A204.1 (cell line): ENCODE data around the gene PIP4K2B.

Experiments
- FAIRE-seq: peaks from 2 replicates; lab custom pipeline; 2012; peaks lifted over from hg19 to GRCh38; lab: Jason Lieb, UNC

PIP4K2B gene

DNA sequence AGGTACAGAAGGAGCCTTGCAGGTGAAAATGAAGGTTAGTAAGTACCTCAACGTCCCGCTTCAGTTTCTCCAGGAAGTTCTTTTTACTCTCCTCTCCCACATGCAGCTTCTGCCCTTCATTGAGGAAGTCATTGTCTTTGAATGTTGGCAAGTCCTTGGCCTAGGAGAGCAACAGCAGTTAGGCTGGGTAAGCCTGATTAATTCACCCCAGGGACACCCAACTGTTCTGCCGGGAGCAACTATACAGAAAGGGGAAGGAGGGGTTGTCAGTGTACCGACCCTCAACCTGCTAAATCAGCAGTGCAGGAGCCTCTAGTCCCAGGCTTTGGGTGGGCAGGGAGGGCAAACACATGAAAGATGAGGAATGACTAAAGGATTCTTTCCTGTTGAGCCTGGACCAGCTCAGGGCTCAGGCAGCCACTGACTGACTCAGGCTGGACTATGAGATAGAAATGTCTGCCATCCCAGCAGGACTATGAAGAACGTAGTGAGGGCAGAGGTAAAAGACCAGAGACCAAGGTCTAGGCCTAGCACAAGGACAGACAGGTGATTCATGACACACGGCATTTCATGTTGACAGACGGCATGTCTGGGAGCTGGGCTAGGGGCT, 21.6 kb downstream of the PIP4K2B start:
- no peak for FAIRE-seq

DNA sequence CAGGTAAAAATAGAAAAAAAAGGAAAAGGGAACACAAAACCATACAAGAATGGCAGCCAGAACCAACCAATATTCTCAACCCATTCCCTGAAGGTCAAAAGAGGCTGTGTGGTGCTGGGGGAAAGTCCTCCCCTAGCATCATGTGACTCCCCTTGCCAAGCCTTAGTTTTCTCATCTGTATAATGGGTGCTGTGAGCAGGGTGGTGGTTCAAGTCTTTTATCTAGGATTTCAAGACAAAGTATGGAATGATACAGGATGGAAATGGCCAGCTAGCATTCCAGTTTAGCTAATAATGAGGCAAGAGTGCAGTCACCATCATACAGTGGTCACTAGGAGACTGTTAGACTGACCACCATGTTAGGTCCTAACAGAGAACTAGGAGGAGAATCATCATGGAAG, 26.1 kb downstream of the PIP4K2B start:
- no peak for FAIRE-seq

DNA sequence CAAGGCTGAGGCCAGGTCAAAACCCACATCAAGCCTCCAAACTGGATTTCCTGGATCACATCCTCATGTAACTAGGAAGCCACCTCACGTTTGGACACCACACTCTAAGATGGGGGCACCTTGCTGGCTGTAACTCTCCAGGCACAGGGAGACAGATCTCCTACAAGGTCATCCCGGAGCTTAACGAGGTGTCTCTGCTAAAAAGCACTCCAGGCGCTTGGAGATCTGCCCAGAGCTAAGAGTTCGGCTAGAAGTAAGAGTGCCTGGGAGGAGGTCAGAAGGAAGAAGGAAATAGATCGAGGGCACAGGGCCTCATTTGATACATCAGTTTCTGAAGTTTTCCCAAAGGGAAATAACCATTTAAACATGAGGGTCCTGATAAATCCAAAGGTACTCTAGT, 30.9 kb downstream of the PIP4K2B start:
- FAIRE-seq: no peak

DNA sequence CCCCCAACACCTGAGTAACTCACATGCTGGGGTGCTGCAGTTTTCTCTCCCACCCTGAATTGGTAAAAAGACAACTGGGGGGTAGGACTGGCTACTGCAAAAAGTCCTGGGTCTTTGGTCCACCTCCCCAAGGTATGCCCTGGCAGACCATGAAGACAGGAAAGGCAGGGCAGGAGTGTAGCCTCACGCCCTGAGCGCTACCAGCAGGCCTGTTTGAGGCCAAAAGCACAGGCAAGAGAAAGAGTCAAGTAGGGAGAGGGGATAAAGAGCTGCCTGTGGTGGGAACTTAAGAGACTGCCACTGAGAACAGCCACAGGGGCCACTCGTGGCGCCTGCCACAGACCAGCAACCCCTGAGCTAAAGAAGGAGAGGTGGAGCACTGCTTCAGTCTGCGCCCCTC, 33.0 kb downstream of the PIP4K2B start:
- FAIRE-seq: no peak

DNA sequence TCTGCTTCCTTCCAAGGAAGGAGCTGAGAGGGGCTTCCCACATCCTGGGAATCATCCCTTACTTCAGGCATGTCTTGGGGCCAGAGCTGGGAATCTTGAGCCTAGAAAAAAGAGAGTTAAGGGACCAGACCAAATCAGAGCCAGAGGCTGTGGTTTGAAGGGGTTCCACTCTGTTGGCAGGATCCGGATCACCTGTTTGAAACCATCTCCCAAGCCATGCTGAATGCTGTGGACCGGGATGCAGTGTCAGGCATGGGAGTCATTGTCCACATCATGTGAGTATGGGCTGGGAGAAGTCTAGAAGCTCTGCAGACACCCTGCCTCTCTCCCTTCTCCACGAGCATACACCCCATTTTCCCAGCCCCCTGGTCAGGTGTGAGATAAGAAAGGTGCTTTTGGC, 37.1 kb downstream of the PIP4K2B start:
- FAIRE-seq: no peak

DNA sequence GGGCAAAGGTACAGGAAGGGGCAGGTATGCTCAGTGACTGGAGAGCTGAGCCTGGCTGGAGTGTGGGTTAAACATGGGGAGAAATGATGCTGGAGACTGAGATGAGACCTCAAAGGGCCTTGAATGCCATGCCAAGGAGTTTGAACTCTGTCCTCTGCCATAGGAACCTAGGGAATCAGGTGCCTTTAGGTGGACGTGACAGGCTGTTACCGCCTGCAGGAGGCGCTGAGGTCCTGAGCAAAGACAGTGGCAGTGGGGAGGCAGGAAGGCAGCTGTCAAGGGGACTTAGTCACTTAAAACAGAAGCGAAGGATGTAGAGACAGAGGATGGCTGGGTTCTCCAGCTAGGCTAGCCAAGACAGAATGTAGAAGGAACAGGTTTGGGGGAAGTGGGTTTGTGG, 37.7 kb downstream of the PIP4K2B start:
- no peak for FAIRE-seq

DNA sequence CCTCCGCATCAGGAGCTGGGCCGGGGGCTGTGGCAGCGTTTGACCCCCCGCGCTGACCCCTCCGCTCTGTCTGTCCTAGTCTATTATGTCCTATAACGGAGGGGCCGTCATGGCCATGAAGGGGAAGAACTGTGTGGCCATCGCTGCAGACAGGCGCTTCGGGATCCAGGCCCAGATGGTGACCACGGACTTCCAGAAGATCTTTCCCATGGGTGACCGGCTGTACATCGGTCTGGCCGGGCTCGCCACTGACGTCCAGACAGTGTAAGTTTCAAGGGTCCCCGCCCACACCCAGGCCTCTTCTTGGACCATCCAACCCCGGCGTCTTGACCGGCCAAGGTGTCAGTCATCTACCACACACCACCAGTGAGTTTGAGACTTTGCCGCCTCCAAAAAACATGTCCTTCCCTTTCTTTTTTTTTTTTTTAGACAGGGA, 46.3 kb downstream of the PIP4K2B start:
- FAIRE-seq: no peak

DNA sequence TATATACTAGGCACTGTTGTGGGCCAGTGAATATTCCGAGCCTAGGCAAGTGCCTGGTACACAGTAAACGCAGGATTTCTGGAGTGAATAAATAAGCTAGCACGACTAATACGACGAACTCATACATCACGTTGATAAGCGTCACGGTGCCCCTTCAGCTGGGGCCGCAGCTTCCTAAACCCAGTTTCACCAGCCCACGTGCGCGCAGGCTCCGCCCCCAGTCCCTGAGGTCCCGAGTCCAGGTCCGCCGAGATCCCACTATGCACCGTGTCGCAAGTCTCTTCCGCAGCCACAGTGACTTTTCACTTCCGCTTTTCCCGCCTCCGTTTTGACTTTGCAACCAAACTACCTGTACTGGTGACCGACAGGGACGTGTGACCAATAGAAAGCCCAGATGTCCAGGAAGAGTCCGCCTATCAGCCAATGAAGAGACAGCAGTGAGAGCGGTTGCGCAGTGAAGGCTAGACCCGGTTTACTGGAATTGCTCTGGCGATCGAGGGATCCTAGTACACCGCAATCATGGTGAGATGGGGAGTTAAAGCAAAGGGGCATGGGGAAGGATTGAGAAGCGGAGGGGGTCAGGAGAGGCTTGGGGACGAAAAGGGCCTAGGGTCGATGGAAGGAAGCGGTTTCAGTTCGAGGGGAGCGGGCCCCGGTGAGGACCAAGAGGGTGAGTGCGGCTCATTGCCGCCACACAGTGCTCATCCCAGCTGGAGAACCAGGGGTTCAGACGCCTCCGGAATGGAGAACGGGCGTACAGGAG, 46.9 kb downstream of the PIP4K2B start, which contains the start of gene PSMB3:
Gene PSMB3, plus strand, starts transcription at position 434 of the 763 bp plus-strand sequence. Its CDS starts 86 bp downstream, at position 520.
- FAIRE-seq: no peak

DNA sequence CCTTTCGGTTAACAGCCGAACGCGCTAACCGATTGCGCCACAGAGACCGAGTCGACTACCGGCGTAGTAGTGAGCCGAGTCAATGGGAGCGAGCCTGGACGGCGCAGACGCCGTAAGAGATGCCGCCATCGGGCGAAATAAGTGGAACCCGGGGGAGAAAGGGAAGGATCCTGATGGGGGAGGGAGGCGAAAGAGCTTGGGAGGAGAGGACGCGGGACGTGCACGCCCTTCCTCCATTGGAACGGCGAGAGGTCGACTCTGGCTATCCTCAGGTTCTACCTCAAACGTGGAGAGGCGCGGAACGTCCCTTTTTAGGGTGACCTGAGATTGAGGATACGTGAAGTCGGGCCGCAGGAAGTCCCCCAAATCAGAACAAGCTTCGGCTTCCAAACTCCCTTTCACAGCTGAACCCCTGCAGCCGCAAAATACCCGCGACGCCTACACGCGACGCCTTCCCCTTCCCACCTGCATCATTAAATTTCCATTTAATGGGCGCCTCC, 47.5 kb downstream of the PIP4K2B start:
- no peak for FAIRE-seq

DNA sequence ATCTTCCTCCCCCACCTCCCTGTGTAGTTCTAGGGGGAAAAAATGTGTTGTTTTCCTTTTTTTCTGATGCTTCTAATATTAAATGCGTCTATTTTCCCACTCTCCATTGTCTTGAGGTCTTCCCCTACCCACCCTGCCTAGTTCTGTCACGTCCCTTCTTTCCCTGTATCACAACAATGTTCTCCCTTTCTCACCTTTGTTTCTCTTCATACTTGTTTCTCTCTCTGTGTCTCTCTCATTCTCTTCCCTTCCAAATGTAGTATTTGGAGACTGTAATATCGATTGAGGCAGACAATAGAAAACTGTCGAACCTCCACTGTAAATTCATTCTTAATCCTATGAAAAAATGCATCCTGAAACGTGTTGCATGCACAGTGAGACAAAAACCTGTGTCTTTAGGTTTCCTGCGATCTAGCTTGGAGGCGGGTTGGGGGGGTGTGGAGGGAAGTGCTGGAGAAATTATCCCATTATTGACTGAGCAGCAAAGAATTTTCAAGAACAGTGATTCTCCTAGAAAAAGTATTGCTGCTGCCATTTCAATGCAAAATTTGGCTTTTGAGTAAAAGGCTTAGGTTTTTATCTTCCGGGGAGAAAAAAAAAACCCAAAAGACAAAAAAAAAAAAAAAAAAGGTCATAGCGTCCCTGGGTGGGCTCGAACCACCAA, 48.1 kb downstream of the PIP4K2B start:
- no peak for FAIRE-seq

DNA sequence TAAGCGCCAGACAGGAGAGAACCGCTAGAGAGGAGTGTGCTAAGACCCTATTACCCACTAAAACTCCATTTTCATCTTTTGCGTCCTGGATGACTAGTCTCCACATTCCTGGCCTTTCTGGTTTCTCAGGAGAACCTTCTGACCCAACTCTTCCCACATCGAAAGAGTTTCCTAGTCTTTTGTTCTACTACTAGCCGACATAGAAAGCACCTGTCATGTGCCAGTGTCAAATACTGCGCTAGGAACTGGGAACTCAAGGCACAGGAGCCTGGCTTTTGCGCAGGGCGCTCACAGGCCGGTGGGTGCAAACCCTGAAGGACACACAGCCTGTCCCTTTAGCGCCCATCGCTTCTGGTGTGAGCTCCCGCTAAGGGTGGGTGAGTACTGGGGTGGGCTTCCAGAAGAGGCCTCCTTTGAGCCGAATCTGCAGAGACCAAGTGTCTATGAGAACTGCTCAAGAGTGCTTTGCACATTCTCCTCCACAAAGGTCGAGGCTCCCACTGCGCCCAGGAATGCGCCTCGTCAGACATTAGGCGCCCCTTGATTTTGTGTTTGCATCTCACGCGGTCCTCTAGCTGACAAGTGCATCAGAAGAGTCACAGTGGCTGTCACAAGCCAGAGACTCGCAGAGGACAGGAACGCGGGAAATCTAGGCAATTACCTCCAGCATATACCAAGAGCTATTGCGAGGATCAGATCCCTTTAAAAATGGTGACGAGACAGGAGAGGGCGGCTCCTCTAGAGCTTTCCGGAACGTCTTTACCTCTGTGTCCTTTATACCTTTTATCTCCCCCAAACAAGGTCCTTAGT, 48.8 kb downstream of the PIP4K2B start:
- no peak for FAIRE-seq

DNA sequence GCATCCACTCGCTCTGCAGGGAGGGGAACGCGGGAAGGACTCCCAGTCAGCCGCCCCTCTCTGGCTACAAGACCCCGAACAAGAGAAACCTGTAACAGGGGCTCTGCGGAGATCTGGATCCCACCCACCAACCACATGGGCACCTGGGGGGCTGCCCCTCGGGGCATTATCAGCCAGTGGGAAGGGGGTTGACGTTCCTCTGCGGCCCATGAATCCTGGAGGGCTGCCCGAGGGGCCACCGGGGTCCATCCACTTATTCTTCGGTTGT, 49.4 kb downstream of the PIP4K2B start:
- no peak for FAIRE-seq

DNA sequence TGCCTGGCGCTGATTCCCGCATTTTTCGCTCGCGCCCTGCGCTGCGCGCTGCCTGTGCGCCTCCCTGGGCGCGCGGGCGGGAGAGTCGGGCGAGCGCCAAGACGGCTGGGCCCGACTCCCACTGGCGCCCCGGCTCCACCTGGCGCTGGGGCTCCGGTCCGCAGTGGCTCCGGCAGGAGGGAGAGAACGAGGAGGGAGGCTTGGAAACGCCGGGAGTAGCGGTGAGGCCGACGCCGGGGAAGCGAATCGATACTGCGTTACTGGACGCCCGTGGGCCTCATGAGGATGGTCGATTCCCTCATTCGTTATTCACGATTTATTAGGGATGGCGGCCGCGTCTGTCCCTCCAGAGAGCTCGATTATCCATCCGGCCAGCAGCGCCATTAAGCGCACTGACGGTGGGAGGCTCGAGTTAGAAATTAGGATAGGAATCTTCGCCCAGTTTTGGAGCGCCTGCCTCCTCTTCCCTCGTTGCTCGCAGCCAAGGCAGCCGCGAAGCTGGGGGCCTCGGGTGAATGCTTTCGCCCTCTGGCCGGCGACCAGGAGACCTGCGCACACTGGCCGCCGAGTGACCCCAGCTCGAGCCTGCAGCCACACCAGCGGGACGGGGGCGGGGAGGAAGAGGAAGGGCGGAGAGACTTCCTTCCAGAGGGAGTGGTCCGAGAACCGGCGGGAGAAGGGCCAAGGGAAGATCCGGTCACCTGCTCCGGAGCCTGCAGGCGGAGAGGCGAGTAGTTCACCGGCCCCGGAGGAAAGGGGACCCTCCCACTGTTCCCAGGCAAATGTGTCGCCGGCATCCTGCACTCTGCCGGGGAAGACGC, 49.9 kb downstream of the PIP4K2B start:
- no peak for FAIRE-seq

DNA sequence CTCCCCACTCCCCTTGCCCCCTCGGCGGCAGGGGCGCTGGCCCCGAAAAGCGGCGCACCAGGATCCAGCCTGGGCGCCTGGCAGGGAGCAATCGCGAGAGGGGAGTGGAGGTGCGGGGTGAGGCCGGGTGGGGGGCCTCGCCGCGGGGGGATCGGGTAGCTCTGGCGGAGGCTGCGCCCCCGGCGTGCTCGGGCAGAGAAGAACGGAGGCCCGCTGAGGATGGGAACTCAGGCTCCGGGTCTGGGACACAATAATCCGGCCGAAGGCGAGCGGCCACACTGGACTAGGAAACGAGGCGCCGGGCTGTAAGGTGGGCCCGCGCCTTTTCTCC, 50.5 kb downstream of the PIP4K2B start:
- FAIRE-seq: no peak

DNA sequence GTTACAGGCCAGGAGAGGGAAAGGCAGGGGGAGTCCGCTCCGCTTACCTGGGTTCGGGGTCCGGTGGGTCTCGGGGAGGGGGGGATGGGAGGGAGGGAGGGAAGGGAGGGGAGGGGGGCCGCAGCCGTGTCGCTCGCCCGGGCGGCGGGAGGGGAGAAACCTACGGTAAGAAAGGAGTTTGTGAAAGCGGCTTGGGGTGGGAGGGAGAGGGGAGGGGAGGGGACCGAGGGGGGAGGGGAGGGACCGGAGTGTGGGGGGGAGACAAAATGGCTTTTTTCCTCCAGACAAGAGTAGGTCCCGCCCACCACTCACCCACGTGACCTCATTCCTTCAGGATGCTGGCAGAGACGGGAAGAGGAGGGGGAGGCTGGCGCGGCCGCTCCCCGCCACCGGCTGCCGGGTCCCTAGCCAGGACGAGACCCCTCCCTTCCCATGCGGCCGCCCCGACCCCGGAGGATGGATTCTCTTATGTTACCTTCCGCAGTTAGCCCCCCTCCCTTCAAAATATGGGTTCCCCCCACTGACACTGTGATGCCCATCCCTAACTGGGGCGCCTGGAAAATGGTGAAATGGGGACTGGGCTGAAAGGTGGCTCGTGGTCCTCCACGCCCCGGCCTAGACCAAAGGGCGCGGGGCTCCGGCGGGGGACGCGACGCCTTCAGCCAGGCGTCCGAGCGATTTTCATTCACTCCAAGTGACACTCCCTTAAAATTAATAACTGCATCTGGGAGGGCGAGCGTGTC, 51.0 kb downstream of the PIP4K2B start, which contains the start of gene PCGF2:
Gene PCGF2, minus strand, starts transcription at position 188 of the 743 bp plus-strand sequence. CDS start 7,934 bp downstream, outside the sequence.
- FAIRE-seq: no peak

DNA sequence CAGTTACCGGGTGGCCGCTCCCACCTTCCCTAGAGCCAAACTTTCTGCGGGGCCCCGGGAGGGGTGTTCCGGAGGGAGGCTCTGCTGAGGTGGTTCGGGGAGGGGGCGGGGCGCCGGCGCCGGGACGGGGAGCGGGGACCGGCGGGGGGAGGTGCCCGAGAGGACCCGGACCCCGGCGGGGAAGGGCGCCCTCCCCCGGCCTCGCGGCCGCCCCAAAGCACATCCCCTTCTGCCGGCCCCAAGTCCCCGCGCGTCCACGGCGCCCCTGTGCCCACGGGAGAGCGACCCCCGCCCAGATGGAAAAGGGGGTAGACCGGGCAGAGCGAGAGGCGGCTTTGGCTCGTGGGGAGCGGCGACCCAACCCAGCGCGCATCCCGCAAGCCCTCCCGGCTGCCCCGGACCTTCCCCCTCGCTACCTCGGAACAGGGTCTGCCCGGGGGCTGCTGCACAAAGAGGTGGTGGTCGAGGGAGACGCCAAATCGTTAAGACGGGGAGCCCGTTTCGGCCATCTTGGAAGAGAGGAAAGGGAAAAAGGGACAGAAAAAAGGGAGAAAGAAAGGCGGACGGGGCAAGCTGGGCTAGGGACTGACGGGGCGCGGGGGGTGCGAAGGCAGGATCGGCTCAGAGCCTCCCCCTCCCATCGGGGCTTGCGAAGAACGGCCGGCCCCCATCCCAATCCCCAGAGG, 51.8 kb downstream of the PIP4K2B start:
- FAIRE-seq: no peak

DNA sequence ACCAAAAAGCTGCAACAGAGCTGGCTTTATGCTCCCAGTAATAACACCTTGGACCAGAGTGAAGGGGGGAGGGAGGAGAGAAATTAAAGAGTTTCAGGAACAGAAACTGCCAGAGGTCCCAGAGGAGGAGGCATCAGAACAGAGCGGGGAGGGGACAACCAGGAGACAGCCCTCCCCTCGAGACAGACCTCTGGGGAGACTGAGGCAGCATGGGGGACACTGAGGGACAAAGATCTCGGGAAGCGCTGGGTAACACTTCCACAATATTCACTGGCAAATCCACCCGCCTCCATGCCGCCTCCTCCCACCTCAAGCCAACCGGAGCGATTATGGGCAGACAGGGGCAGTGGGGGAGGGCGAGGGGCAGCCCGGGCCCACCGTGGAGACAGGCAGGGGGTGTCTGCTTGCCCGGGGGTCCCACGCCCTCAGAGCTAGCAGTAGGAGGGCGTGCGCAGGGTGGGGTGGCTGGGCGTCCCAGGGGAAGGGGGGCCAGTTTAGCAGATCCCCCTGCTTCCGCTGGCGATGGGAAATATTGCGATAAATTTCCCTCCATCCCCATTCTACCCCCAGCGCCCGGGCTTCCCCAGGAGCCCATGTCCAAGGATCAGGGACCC, 52.4 kb downstream of the PIP4K2B start:
- no peak for FAIRE-seq

DNA sequence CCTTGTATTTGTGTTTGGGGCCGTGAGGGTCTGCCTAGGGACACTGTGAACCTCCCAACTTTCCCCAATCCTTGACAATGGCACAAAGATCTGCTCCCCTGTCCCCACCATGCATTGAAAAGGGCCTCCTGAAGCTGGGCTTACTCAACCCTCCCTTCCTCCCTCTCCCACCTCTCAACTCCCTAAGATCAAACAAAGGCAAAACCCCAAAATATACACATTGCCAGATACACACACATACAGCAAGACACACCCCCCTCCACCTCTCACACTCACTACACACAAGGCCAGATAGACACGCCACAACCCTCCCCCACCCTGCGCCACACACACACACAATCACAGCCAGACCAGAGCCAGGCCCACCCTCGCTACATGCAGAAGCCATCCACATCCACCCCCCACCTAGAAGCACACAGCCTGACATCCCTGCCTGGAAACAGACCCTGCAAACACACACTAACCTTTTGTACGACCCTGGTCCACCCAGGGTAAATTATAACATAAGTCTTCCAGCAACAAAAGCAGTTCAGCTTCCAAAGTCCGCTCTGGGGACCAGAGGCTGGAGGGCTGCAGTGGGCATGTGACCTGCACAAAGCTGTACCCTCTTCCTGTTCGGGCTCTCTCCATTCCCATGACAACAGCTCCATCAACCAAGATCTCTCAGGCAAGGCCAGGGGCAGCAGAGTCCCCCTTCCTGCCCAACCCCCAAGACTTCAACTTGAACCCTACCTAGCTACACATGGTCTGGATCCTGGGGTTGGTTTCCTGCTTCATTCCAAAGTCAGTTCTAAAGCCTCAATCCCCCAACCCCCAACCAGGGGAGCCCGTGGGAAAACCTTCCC, 53.1 kb downstream of the PIP4K2B start:
- no peak for FAIRE-seq

DNA sequence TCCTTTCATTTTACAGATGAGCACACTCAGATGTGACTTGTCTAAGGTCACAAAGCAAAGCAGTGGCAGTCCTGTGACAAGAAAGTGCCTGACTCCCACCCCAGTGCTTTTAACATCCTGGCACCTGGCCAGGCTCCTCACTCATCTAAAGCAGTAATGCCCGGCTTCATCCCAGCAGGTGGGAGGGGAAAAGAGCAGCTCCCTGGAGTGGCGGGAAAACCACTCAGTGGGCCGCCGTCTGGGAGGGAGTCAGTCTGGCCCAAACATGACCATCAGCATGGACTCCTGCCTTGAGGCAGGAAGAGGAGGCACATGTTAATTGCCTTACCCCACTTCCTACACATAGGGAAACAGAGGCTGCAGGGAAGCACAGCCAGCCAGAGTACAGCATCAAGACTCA, 53.8 kb downstream of the PIP4K2B start:
- no peak for FAIRE-seq
